Measurements from ENCODE around the gene LPAR1. TPM values are rescaled to one million over a fixed set of nuclear protein-coding genes. Genes with fewer than 3 reads are reported as not detected.

The LPAR1 gene
- total and polyA plus RNA-seq, 2 of the 8 experiments (the other 6 are each of a cell fraction or from before 2014, with no cell fraction given), result 3.4 to 5.1 TPM

- no peak for TF ChIP-seq CHD7 (IDR thresholded peaks at IDR 0.05; ENCODE audit: insufficient replicate concordance, low read length)
- TF ChIP-seq SP1 (IDR thresholded peaks at IDR 0.05; ENCODE audit: low read depth, low read length), result no peak
- TF ChIP-seq SIX5 (IDR thresholded peaks at IDR 0.05; ENCODE audit: low read depth, low read length), result no peak
- no peak for TF ChIP-seq MAX (IDR thresholded peaks at IDR 0.05)
- TF ChIP-seq JUN (IDR thresholded peaks at IDR 0.05; ENCODE audit: low read depth, low read length), result no peak
- TF ChIP-seq RNF2 (IDR thresholded peaks at IDR 0.05; ENCODE audit: borderline replicate concordance, low read depth, low read length, missing control alignments, poor library complexity, severe bottlenecking), result no peak
- TF ChIP-seq CHD2 (IDR thresholded peaks at IDR 0.05; ENCODE audit: low read length), result no peak
- no peak for TF ChIP-seq SP2 (IDR thresholded peaks at IDR 0.05; ENCODE audit: low read length)
Observed at GRCh38 chr9:110939573-110939972, 98.7 kb downstream of the LPAR1 start (continued).
